CD14-positive monocyte (primary cell): ENCODE measurements around the gene MTMR12. TPM values are rescaled to one million over a fixed set of nuclear protein-coding genes. Genes with fewer than 3 reads are reported as not detected.
A peak's percentile ranks its signal among the peaks of the same experiment; 100 is the strongest.
"Not testable (repeated sequence)": the region's sequence is repeated elsewhere in the genome, so short reads cannot be mapped to it uniquely, and the experiment has no call there.

Experiments used
- DNase-seq, 3 donors: peaks; one replicate each; pipeline ENCODE4 v3.0.0-alpha.2; 2011 to 2022
- H2AFZ ChIP-seq: 2 replicates; pipeline ENCODE4 v1.6.0; 2012; ENCODE audit warnings: mild to moderate bottlenecking, low read depth, low read length, inconsistent platforms; ENCODE audit not compliant: insufficient read depth, poor library complexity, severe bottlenecking
- H3K27ac ChIP-seq, 2 donors: 1 replicate in 1 of 2; 2 replicates in 1 of 2; pipeline ENCODE4 v1.5.1; 2012 to 2013; ENCODE audit warnings: low read length in 2 of 2, control low read depth in 1 of 2, inconsistent platforms in 1 of 2, low read depth in 1 of 2, mild to moderate bottlenecking in 1 of 2
- H3K27me3 ChIP-seq, 2 donors: one replicate each; pipeline versions ENCODE4 v1.6.0 to v1.6.1; 2011 to 2013; ENCODE audit warnings: low read length in 2 of 2; ENCODE audit not compliant: control insufficient read depth in 2 of 2, insufficient read depth in 2 of 2
- H3K36me3 ChIP-seq, 2 donors: replicated peaks in 1 of 2; 1 replicate in 1 of 2; 2 replicates in 1 of 2; pipeline versions ENCODE4 v1.5.1 to v1.6.1; 2012 to 2013; ENCODE audit warnings: low read length in 2 of 2, control low read depth in 1 of 2, inconsistent platforms in 1 of 2, mild to moderate bottlenecking in 1 of 2; ENCODE audit not compliant: insufficient read depth in 2 of 2, control insufficient read depth in 1 of 2
- H3K4me1 ChIP-seq, 2 donors: 1 replicate in 1 of 2; 2 replicates in 1 of 2; pipeline versions ENCODE4 v1.5.1 to v1.6.1; 2012 to 2013; ENCODE audit warnings: low read length in 2 of 2, control low read depth in 1 of 2, inconsistent platforms in 1 of 2, mild to moderate bottlenecking in 1 of 2, moderate library complexity in 1 of 2; ENCODE audit not compliant: insufficient read depth in 2 of 2, control insufficient read depth in 1 of 2
- H3K4me2 ChIP-seq: replicated peaks from 2 replicates; pipeline ENCODE3; 2012; ENCODE audit warnings: low read length, moderate library complexity, mild to moderate bottlenecking; ENCODE audit not compliant: poor library complexity, severe bottlenecking; ENCODE audit errors: extremely low read depth
- H3K4me3 ChIP-seq, 3 experiments: fragments of 200-600 bp in 1 of 3; sonication (generic) in 1 of 3; replicated peaks in 1 of 3; 1 replicate in 2 of 3; 2 replicates in 1 of 3; pipeline ENCODE4 v1.5.1; 2011 to 2013; ENCODE audit warnings: low read length in 3 of 3, mild to moderate bottlenecking in 3 of 3, control low read depth in 2 of 3, low read depth in 2 of 3, inconsistent platforms in 1 of 3, moderate library complexity in 1 of 3
- H3K79me2 ChIP-seq: 2 replicates; pipeline ENCODE4 v1.6.0; 2012; ENCODE audit warnings: mild to moderate bottlenecking, control low read depth, inconsistent platforms, low read length, moderate library complexity; ENCODE audit not compliant: insufficient read depth
- H3K9ac ChIP-seq: 2 replicates; pipeline ENCODE4 v1.6.0; 2017; ENCODE audit warnings: low read length, mild to moderate bottlenecking; ENCODE audit not compliant: insufficient read depth, poor library complexity, severe bottlenecking
- H3K9me3 ChIP-seq, 2 donors: replicated peaks in 1 of 2; 1 replicate in 1 of 2; 2 replicates in 1 of 2; pipeline versions ENCODE4 v1.5.1 to v1.6.1; 2012 to 2013; ENCODE audit warnings: low read length in 2 of 2, control low read depth in 1 of 2; ENCODE audit not compliant: control insufficient read depth in 1 of 2, insufficient read depth in 1 of 2
- H4K20me1 ChIP-seq: 2 replicates; pipeline ENCODE4 v1.6.0; 2012; ENCODE audit warnings: mild to moderate bottlenecking, low read length, control low read depth, moderate library complexity; ENCODE audit not compliant: insufficient read depth
- H3K27ac Mint-ChIP-seq, 7 donors: one replicate each; pipeline ENCODE4 v1.8.0; 2020; ENCODE audit warnings: mild to moderate bottlenecking in 7 of 7, mixed read lengths in 7 of 7, moderate library complexity in 6 of 7, inconsistent platforms in 2 of 7
- H3K27me3 Mint-ChIP-seq, 3 donors: one replicate each; pipeline ENCODE4 v1.8.0; 2021 to 2022; ENCODE audit warnings: low read depth in 3 of 3, mild to moderate bottlenecking in 3 of 3, mixed read lengths in 3 of 3, moderate library complexity in 3 of 3, inconsistent platforms in 1 of 3
- H3K36me3 Mint-ChIP-seq, 2 donors: one replicate each; pipeline ENCODE4 v1.8.0; 2020; ENCODE audit warnings: mixed read lengths in 2 of 2, inconsistent platforms in 1 of 2, mild to moderate bottlenecking in 1 of 2
- H3K4me1 Mint-ChIP-seq: one replicate; pipeline ENCODE4 v1.8.0; 2020; ENCODE audit warnings: mild to moderate bottlenecking, mixed read lengths
- H3K4me3 Mint-ChIP-seq, 2 donors: one replicate each; pipeline ENCODE4 v1.8.0; 2020; ENCODE audit warnings: mild to moderate bottlenecking in 2 of 2, mixed read lengths in 2 of 2, moderate library complexity in 1 of 2
- H3K9me3 Mint-ChIP-seq, 7 donors: one replicate each; pipeline ENCODE4 v1.8.0; 2020 to 2022; ENCODE audit warnings: mixed read lengths in 7 of 7, mild to moderate bottlenecking in 6 of 7, moderate library complexity in 6 of 7, inconsistent platforms in 2 of 7
- WGBS: methylation state at CpG from one replicate; pipeline ENCODE4 v1.1.5; 2013; ENCODE audit warnings: missing lambda C conversion rate; ENCODE audit not compliant: insufficient coverage; 5-methylcytosine and 5-hydroxymethylcytosine counted together
- intact Hi-C, 2 donors: fragments of 100-400 bp; cut with micrococcal nuclease; formaldehyde crosslinking; loops; one replicate each; pipeline versions ENCODE4 v1.15.0 to v1.15.1; 2023
- polyA plus RNA-seq, 3 donors: library from polyadenylated mRNA; depleted of rRNA in 1 of 3; unstranded in 2 of 3; stranded (reverse) in 1 of 3; fragments of 300-500 nt in 2 of 3; fragments of >200 nt in 1 of 3; fragmentation: Illumina TruSeq in 2 of 3; gene quantifications; 1 replicate in 2 of 3; 2 replicates in 1 of 3; pipeline ENCODE4 v1.2.3, GENCODE V29; 2012 to 2021
- TF ChIP-seq, protein P1 (sequence below): fragments of 200-600 bp; IDR thresholded peaks from one replicate; pipeline ENCODE4 v1.8.0; 2022; ENCODE audit warnings: antibody characterized with exemption, mild to moderate bottlenecking

MTMR12 gene
- polyA plus RNA-seq, 3 donors = 10.3 to 19.0 (median 17.3) TPM

DNA sequence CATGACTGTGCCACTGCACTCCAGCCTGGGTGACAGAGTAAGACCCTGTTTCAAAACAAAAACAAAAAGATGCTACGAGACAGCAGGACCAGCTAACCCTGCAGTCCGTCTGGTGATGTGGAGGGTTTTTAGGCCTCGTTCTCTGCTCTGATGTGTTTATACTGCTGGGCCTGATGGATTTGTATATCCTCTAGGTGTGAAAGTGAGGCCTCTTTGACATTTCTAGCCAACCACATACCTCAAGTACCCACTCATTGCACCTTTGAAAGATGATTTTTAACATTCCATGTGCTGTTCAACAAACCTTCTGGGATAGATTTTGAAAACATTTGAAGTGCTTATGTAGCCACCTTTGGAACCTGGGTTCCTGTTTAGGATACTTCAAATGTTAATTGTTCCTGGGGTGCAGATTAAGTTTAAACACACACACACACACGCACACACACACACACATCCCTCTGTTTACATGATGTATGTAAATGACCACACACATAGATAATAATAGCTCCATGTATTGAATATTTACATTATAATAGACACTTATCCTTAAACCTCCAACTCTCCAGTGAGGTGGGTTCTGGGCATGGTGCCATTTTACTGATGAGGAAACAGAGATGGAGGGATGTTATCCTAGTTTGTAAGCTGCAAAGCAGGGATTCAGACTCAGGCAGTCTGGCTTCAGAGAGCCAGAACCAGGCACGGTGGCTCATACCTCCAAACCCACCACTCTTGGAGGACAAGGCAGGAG is 89.8 kb downstream of the MTMR12 start:
- intact Hi-C loops = no loop called here
- WGBS = no CpG with 5 or more reads among the region's 5 CpGs
- peaks cover 10% of the 10 kb centered on the region in 2 donors for H3K4me1 ChIP-seq
- no peaks in the 10 kb centered on the region for H3K27me3 ChIP-seq
- Mint-ChIP-seq H3K4me1 (peaks cover 11% of the 10 kb centered on the region), H3K36me3 (peaks cover 5 to 8% of the 10 kb centered on the region in 2 donors), H3K9me3 (no peaks in the 10 kb centered on the region), H3K4me3 (no peak overlapping the region), H3K27ac (peak overlapping the region in 1 of 7 donors; percentile 68), H3K27me3 (peaks cover 0 to 2% (median 0%) of the 10 kb centered on the region in 3 donors)
- no peak overlapping the region for H2AFZ ChIP-seq
- H3K79me2 ChIP-seq = no peaks in the 10 kb centered on the region
- H3K9me3 ChIP-seq = no peaks in the 10 kb centered on the region
- H3K4me2 ChIP-seq = no peak overlapping the region
- no peaks in the 10 kb centered on the region for H4K20me1 ChIP-seq
- no peak overlapping the region for H3K9ac ChIP-seq
- DNase-seq = no peak
- TF ChIP-seq, protein P1, sequence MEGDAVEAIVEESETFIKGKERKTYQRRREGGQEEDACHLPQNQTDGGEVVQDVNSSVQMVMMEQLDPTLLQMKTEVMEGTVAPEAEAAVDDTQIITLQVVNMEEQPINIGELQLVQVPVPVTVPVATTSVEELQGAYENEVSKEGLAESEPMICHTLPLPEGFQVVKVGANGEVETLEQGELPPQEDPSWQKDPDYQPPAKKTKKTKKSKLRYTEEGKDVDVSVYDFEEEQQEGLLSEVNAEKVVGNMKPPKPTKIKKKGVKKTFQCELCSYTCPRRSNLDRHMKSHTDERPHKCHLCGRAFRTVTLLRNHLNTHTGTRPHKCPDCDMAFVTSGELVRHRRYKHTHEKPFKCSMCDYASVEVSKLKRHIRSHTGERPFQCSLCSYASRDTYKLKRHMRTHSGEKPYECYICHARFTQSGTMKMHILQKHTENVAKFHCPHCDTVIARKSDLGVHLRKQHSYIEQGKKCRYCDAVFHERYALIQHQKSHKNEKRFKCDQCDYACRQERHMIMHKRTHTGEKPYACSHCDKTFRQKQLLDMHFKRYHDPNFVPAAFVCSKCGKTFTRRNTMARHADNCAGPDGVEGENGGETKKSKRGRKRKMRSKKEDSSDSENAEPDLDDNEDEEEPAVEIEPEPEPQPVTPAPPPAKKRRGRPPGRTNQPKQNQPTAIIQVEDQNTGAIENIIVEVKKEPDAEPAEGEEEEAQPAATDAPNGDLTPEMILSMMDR = no peak
- H3K27ac ChIP-seq = no peak overlapping the region
- H3K36me3 ChIP-seq = no peaks in the 10 kb centered on the region
- H3K4me3 ChIP-seq = no peak overlapping the region

GRCh38 chr5:32217886-32218396 is 94.8 kb downstream of the MTMR12 start:
- TF ChIP-seq, protein P1 = no peak
- Histone ChIP-seq H3K36me3 (no peaks in the 10 kb centered on the region), H3K4me1 (peaks cover 15 to 16% of the 10 kb centered on the region in 2 donors), H4K20me1 (no peaks in the 10 kb centered on the region), H3K4me3 (no peak overlapping the region), H3K27me3 (no peaks in the 10 kb centered on the region), H3K79me2 (no peaks in the 10 kb centered on the region), H3K9me3 (no peaks in the 10 kb centered on the region), H3K27ac (no peak overlapping the region), H3K9ac (no peak overlapping the region), H2AFZ (peak overlapping the region; percentile 61), H3K4me2 (peak overlapping the region; percentile 7)
- Mint-ChIP-seq H3K4me3 (no peak overlapping the region), H3K36me3 (no peaks in the 10 kb centered on the region), H3K9me3 (peaks cover 0 to 2% (median 0%) of the 10 kb centered on the region in 7 donors), H3K4me1 (peaks cover 18% of the 10 kb centered on the region), H3K27ac (peak overlapping the region in 4 of 7 donors; percentile 42 to 74 (median 60)), H3K27me3 (no peaks in the 10 kb centered on the region)
- peak in 2 of 3 donors; percentile 17 to 32 for DNase-seq
- 19% methylated on average over 9 of the region's 12 CpGs for WGBS
- intact Hi-C loops = no loop called here

- H3K9me3 ChIP-seq, H3K4me3 Mint-ChIP-seq, intact Hi-C loops, H2AFZ ChIP-seq, H3K27me3 Mint-ChIP-seq, H3K4me2 ChIP-seq, H3K27me3 ChIP-seq, H3K36me3 ChIP-seq, H3K4me3 ChIP-seq, DNase-seq, H3K27ac Mint-ChIP-seq, H3K27ac ChIP-seq, H4K20me1 ChIP-seq, H3K9ac ChIP-seq, H3K36me3 Mint-ChIP-seq, H3K79me2 ChIP-seq, H3K9me3 Mint-ChIP-seq: not testable (repeated sequence)
- WGBS = no CpG with 5 or more reads among the region's 1 CpG
- H3K4me1 ChIP-seq = peaks cover 36 to 39% of the 10 kb centered on the region in 2 donors
- H3K4me1 Mint-ChIP-seq = peaks cover 38% of the 10 kb centered on the region
These were observed 98.4 kb downstream of the MTMR12 start for GRCh38 chr5:32214344-32214743.
